MCF 10A (cell line): ENCODE data around the gene CCP110. TPM values are rescaled to one million over a fixed set of nuclear protein-coding genes. Genes with fewer than 3 reads are reported as not detected.
"Not testable (repeated sequence)": the region's sequence is repeated elsewhere in the genome, so short reads cannot be mapped to it uniquely, and the experiment has no call there.

Source experiments
- BruUV-seq: library from RNA; stranded (reverse); fragments of 400-500 nt; replicated peaks from 2 replicates; lab custom pipeline; 2021; lab: Mats Ljungman, UMichigan
- CTCF ChIA-PET: fragments of 300-600 bp; sonication (Branson Sonifier 250); formaldehyde crosslinking; extraction: SDS; loops from one replicate; lab custom pipeline; 2021; ENCODE audit warnings: antibody characterized with exemption, inconsistent platforms; lab: Yijun Ruan, JAX
- POLR2A ChIA-PET: fragments of 300-600, 350-650 bp; sonication (Branson Sonifier 250); formaldehyde crosslinking; extraction: SDS; loops from one replicate; lab custom pipeline; 2020; ENCODE audit warnings: antibody characterized with exemption, inconsistent platforms; lab: Yijun Ruan, JAX
- DNase-seq: peaks from one replicate; pipeline ENCODE4 v3.0.0-alpha.2; 2018; ENCODE audit not compliant: unreplicated experiment
- H3K27ac Mint-ChIP-seq: one replicate; pipeline ENCODE4 v1.8.0; 2022; ENCODE audit warnings: mild to moderate bottlenecking, low read depth, mixed read lengths; ENCODE audit not compliant: unreplicated experiment
- H3K27me3 Mint-ChIP-seq: one replicate; pipeline ENCODE4 v1.8.0; 2022; ENCODE audit warnings: mixed read lengths; ENCODE audit not compliant: insufficient read depth, unreplicated experiment
- H3K36me3 Mint-ChIP-seq: one replicate; pipeline ENCODE4 v1.8.0; 2022; ENCODE audit warnings: mild to moderate bottlenecking, moderate library complexity, mixed read lengths; ENCODE audit not compliant: insufficient read depth, unreplicated experiment
- H3K4me1 Mint-ChIP-seq: one replicate; pipeline ENCODE4 v1.8.0; 2022; ENCODE audit warnings: mixed read lengths; ENCODE audit not compliant: insufficient read depth, unreplicated experiment
- H3K4me3 Mint-ChIP-seq: one replicate; pipeline ENCODE4 v1.8.0; 2022; ENCODE audit warnings: mild to moderate bottlenecking, moderate library complexity, mixed read lengths; ENCODE audit not compliant: unreplicated experiment
- H3K9me3 Mint-ChIP-seq: one replicate; pipeline ENCODE4 v1.8.0; 2022; ENCODE audit warnings: mixed read lengths; ENCODE audit not compliant: unreplicated experiment
- intact Hi-C: fragments of 100-400 bp; cut with micrococcal nuclease; formaldehyde crosslinking; loops from 2 replicates; pipeline ENCODE4 v1.14.1; 2022
- total RNA-seq: library from RNA; stranded (reverse); gene quantifications from 2 replicates; pipeline ENCODE4 v1.2.3, GENCODE V29; 2022
- TF ChIP-seq, protein P1 (sequence below): fragments of 200-600 bp; IDR thresholded peaks from one replicate; pipeline ENCODE4 v1.8.0; 2022; ENCODE audit warnings: antibody characterized with exemption, mild to moderate bottlenecking; ENCODE audit not compliant: unreplicated experiment

CCP110 gene
- total RNA-seq, 1 experiment from 2014 or later = 14.2 TPM

GRCh38 chr16:19540241-19540970 is 16.7 kb downstream of the CCP110 start:
- no peak for DNase-seq
- H3K9me3 Mint-ChIP-seq = no peaks in the 10 kb centered on the region
- no peaks in the 10 kb centered on the region for H3K27me3 Mint-ChIP-seq
- H3K4me1 Mint-ChIP-seq = no peaks in the 10 kb centered on the region
- ChIA-PET CTCF (interaction anchor here (0.6 to 4.1 kb wide), 7 partner anchors 8 to 478 kb away, joined by 3 to 29 read pairs (median 3); partner anchors contain the start of gene VPS35L), POLR2A (interaction anchor here (0.9 to 2.1 kb wide), 3 partner anchors 11 to 15 kb away, joined by 3 to 7 read pairs (median 3); partner anchors contain the start of gene VPS35L)
- H3K36me3 Mint-ChIP-seq = peaks cover 51% of the 10 kb centered on the region
- H3K4me3 Mint-ChIP-seq = no peak overlapping the region
- H3K27ac Mint-ChIP-seq = no peak overlapping the region
- intact Hi-C loops = no loop called here
- TF ChIP-seq, protein P1, sequence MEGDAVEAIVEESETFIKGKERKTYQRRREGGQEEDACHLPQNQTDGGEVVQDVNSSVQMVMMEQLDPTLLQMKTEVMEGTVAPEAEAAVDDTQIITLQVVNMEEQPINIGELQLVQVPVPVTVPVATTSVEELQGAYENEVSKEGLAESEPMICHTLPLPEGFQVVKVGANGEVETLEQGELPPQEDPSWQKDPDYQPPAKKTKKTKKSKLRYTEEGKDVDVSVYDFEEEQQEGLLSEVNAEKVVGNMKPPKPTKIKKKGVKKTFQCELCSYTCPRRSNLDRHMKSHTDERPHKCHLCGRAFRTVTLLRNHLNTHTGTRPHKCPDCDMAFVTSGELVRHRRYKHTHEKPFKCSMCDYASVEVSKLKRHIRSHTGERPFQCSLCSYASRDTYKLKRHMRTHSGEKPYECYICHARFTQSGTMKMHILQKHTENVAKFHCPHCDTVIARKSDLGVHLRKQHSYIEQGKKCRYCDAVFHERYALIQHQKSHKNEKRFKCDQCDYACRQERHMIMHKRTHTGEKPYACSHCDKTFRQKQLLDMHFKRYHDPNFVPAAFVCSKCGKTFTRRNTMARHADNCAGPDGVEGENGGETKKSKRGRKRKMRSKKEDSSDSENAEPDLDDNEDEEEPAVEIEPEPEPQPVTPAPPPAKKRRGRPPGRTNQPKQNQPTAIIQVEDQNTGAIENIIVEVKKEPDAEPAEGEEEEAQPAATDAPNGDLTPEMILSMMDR = no peak
- BruUV-seq = no TSS peak

- Mint-ChIP-seq H3K9me3 (no peaks in the 10 kb centered on the region), H3K4me1 (no peaks in the 10 kb centered on the region), H3K36me3 (peaks cover 55% of the 10 kb centered on the region), H3K4me3 (no peak overlapping the region), H3K27ac (no peak overlapping the region), H3K27me3 (no peaks in the 10 kb centered on the region)
- no TSS peak for BruUV-seq
- TF ChIP-seq, protein P1 = no peak
- ChIA-PET POLR2A (no interaction called here), CTCF (interaction anchor here (0.5 to 1.0 kb wide), 4 partner anchors 12 to 1141 kb away, joined by 3 to 4 read pairs (median 4); no protein-coding TSS in a partner anchor)
- no peak for DNase-seq
- intact Hi-C loops = no loop called here
These were observed 18.5 kb downstream of the CCP110 start for GRCh38 chr16:19542138-19542821.

DNA sequence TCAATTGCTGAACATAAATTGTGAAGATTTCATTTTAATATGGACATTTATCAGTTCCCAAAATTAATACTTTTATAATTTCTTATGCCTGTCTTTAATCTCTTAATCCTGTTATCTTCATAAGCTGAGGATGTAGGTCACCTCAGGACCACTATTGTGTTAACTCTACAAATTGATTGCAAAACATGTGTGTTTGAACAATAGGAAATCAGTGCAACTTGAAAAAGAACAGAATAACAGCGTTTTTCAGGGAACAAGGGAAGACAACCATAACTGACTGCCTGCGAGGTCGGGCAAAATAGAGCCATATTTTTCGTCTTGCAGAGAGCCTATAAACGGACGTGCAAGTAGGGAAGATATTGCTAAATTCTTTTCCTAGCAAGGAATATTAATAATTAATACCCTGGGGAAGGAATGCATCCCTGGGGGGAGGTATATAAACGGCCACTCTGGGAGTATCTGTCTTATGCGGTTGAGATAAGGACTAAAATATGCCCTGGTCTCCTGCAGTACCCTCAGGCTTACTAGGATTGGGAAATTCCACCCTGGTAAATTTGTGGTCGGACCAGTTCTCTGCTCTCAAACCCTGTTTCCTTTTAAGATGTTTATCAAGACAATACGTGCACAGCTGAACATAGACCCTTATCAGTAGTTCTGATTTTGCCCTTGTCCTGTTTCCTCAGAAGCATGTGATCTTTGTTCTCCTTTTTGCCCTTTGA is 19.7 kb downstream of the CCP110 start:
- BruUV-seq, intact Hi-C loops: not testable (repeated sequence)

DNA sequence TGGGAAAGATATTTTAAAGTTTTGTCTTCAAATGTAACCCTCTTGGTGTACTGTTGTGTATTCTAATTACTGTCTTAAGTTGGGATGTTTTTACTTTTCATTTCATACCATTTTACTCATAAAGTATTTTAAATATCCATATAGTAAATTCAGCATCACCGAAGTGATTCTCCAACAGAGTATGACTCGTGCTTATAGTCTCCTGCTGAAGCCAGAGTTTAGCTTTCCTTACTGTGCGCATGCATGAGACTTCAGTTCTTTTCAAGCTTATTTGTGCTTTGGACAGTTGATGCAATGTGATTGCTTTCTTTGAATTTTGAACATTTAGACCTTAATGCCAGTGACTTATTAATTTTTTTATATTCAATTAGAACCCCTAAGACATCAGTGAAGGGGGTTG is 24.4 kb downstream of the CCP110 start:
- no peaks in the 10 kb centered on the region for H3K4me1 Mint-ChIP-seq
- H3K4me3 Mint-ChIP-seq = no peak overlapping the region
- H3K27me3 Mint-ChIP-seq = no peaks in the 10 kb centered on the region
- no peak overlapping the region for H3K27ac Mint-ChIP-seq
- CTCF ChIA-PET = interaction anchor here (1.3 kb wide), 1 partner anchor 9 kb away, joined by 3 read pairs; no protein-coding TSS in a partner anchor
- no TSS peak for BruUV-seq
- DNase-seq = no peak
- TF ChIP-seq, protein P1 = no peak
- H3K36me3 Mint-ChIP-seq = peaks cover 35% of the 10 kb centered on the region
- intact Hi-C loops = no loop called here
- H3K9me3 Mint-ChIP-seq = no peaks in the 10 kb centered on the region
- POLR2A ChIA-PET = interaction anchor here (1.0 kb wide), 1 partner anchor 155 kb away, joined by 4 read pairs; no protein-coding TSS in a partner anchor

More for the DNA sequence above, 19.7 kb downstream of the CCP110 start:
- POLR2A ChIA-PET, DNase-seq, H3K4me1 Mint-ChIP-seq, H3K27me3 Mint-ChIP-seq, H3K27ac Mint-ChIP-seq, CTCF ChIA-PET, H3K9me3 Mint-ChIP-seq, H3K4me3 Mint-ChIP-seq: not testable (repeated sequence)
- peaks cover 57% of the 10 kb centered on the region for H3K36me3 Mint-ChIP-seq
